Nephron (organoid): ENCODE measurements around the gene PRUNE2.
"Not testable (repeated sequence)": the region's sequence is repeated elsewhere in the genome, so short reads cannot be mapped to it uniquely, and the experiment has no call there.

Experiments used
- H3K27ac Mint-ChIP-seq, 3 experiments: 2 replicates each; pipeline ENCODE4 v1.8.0; 2020; ENCODE audit warnings: mixed read lengths in 3 of 3, mild to moderate bottlenecking in 2 of 3, moderate library complexity in 1 of 3
- H3K27me3 Mint-ChIP-seq: 2 replicates; pipeline ENCODE4 v1.8.0; 2021; ENCODE audit warnings: low read depth, mild to moderate bottlenecking, moderate library complexity, mixed read lengths
- H3K36me3 Mint-ChIP-seq: 2 replicates; pipeline ENCODE4 v1.8.0; 2020; ENCODE audit warnings: low read depth, mixed read lengths
- H3K4me1 Mint-ChIP-seq: 2 replicates; pipeline ENCODE4 v1.8.0; 2020; ENCODE audit warnings: mixed read lengths
- H3K4me3 Mint-ChIP-seq, 3 experiments: 2 replicates each; pipeline ENCODE4 v1.8.0; 2020; ENCODE audit warnings: mild to moderate bottlenecking in 3 of 3, mixed read lengths in 3 of 3, moderate library complexity in 2 of 3
- H3K9me3 Mint-ChIP-seq: 2 replicates; pipeline ENCODE4 v1.8.0; 2020; ENCODE audit warnings: mixed read lengths
- TF ChIP-seq, protein P1 (sequence below), 3 experiments: fragments of 200-600 bp; sonication (generic); IDR thresholded peaks; one replicate each; pipeline ENCODE4 v1.5.0; 2021; ENCODE audit warnings: antibody characterized with exemption in 3 of 3; ENCODE audit not compliant: unreplicated experiment in 3 of 3

PRUNE2 gene

DNA sequence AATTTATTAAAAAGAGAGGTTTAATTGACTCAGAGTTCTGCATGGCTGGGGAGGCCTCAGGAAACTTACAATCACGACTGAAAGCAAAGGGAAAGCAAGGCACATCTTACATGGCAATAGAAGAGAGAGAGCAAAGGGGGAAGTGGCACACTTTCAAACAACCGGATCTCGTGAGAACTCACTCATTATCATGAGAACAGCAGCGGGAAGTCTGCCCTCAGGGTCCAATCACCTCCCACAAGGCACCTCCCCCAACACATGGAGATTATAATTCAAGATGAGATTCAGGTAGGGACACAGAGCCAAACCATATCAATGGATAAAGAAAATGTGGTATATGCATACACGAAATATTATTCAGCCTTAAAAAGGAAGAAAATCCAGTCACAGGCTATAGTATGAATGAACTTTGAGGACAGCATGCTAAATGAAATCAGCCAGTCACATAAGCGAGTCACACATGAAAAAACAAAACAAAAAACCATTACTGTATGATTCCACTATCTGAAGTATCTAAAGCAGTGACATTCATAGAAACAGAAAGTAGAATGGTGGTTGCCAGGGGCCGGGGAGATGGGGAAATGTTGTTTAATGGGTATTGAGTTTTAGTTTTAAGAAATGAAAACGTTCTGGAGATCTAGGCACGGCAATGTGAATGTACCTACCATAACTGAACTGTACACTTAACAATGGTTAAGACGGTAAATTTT is 225.0 kb downstream of the PRUNE2 start:
- TF ChIP-seq, protein P1, sequence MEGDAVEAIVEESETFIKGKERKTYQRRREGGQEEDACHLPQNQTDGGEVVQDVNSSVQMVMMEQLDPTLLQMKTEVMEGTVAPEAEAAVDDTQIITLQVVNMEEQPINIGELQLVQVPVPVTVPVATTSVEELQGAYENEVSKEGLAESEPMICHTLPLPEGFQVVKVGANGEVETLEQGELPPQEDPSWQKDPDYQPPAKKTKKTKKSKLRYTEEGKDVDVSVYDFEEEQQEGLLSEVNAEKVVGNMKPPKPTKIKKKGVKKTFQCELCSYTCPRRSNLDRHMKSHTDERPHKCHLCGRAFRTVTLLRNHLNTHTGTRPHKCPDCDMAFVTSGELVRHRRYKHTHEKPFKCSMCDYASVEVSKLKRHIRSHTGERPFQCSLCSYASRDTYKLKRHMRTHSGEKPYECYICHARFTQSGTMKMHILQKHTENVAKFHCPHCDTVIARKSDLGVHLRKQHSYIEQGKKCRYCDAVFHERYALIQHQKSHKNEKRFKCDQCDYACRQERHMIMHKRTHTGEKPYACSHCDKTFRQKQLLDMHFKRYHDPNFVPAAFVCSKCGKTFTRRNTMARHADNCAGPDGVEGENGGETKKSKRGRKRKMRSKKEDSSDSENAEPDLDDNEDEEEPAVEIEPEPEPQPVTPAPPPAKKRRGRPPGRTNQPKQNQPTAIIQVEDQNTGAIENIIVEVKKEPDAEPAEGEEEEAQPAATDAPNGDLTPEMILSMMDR (IDR thresholded peaks at IDR 0.05; ENCODE audit: unreplicated experiment in 3 of 3) = no peak
- H3K36me3 Mint-ChIP-seq = peaks cover 9% of the 10 kb centered on the region
- no peaks in the 10 kb centered on the region for H3K27me3 Mint-ChIP-seq
- no peak overlapping the region for H3K4me3 Mint-ChIP-seq
- H3K27ac Mint-ChIP-seq = no peak overlapping the region
- H3K9me3 Mint-ChIP-seq = peaks cover 11% of the 10 kb centered on the region
- H3K4me1 Mint-ChIP-seq = no peaks in the 10 kb centered on the region

DNA sequence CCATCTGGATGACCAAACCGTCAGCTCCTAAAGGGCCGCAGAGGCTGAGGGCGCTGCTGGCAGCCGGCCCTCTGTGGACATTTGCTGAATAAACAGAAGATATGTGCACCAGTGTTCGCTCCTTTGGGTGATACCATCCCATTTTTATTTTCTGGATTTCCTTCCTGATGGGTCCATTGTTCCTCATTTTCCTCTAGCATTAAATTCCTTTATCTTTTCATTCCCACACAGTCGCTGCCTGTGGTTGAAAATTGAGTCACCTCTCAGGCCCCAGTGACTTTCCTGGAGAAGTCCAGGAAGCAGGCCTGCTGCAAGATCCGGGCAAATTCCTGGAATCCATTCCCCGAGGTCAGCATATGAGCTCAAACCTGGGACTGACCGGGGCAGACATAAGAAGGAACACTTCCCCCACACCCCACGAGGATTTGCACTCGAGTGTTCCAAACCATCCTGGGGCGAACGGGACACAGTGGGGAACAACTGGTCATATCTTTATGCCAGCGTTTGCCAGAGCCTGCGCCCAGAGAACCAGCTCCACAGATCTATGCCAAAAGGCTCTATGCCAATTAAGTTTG is 228.3 kb downstream of the PRUNE2 start:
- no peaks in the 10 kb centered on the region for H3K27me3 Mint-ChIP-seq
- H3K9me3 Mint-ChIP-seq = peaks cover 11% of the 10 kb centered on the region
- H3K27ac Mint-ChIP-seq = no peak overlapping the region
- TF ChIP-seq, protein P1 (IDR thresholded peaks at IDR 0.05; ENCODE audit: unreplicated experiment in 3 of 3) = no peak
- H3K4me1 Mint-ChIP-seq = no peaks in the 10 kb centered on the region
- peaks cover 9% of the 10 kb centered on the region for H3K36me3 Mint-ChIP-seq
- H3K4me3 Mint-ChIP-seq = no peak overlapping the region

DNA sequence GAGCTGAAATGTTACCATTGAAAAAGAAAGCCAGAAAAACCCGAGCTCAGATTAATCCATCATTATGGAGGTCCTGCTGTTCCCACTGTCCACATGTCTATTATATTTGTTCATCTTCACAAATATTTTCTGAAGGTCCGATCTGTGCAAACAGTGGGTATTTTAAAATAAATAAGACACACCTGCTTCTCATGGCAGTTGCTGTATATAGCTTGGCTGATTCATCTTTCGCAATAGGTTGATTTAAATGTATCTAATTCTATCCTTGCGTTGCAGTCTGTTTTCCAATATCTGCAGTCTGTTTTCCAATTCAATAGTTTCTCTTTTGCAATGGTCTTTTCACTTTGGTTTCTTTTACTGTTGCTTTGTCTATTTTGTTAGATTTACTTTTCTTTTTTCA is 229.1 kb downstream of the PRUNE2 start:
- H3K4me1 Mint-ChIP-seq = no peaks in the 10 kb centered on the region
- no peak overlapping the region for H3K4me3 Mint-ChIP-seq
- H3K27ac Mint-ChIP-seq = no peak overlapping the region
- H3K27me3 Mint-ChIP-seq = no peaks in the 10 kb centered on the region
- H3K9me3 Mint-ChIP-seq = peaks cover 11% of the 10 kb centered on the region
- H3K36me3 Mint-ChIP-seq = peaks cover 9% of the 10 kb centered on the region
- TF ChIP-seq, protein P1 (IDR thresholded peaks at IDR 0.05; ENCODE audit: unreplicated experiment in 3 of 3) = no peak

DNA sequence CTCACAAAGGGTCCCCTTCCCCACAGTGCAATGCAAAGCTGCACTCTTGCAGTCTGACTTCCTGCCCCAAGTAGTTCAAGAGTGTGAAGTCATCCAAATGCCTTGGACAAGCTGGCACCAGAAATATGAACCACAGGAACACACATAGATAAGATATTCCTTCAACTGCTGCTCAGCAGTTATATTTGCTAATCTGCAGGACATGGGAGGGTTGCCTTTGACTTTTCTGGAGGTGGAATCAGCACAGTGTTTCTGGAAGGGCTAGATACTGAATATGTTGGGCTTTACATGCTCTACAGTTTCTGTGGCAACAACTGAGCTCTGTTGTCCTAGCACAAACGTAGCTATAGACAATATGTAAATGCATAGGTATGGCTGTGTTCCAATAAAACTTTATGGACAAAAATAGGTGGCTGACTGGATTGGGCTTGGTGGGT is 238.4 kb downstream of the PRUNE2 start:
- TF ChIP-seq, protein P1 (IDR thresholded peaks at IDR 0.05; ENCODE audit: unreplicated experiment in 3 of 3) = no peak
- Mint-ChIP-seq H3K36me3 (no peaks in the 10 kb centered on the region), H3K4me1 (no peaks in the 10 kb centered on the region), H3K9me3 (no peaks in the 10 kb centered on the region), H3K4me3 (no peak overlapping the region), H3K27ac (no peak overlapping the region), H3K27me3 (peaks cover 3% of the 10 kb centered on the region)

DNA sequence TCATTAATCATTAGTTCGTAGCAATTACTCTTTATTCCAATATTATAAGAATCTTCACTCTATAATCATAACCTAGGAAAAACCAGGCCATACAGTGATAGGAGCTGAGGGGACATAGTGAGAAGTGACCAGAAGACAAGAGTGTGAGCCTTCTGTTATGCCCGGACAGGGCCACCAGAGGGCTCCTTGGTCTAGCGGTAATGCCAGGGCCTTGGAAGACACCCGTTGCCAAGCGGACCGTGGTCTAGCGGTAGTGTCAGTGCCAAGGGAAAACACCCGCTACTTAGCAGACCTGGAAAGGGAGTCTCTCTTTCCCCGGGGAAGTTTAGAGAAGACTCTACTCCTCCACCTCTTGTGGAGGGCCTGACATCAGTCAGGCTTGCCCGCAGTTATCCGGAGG is 239.9 kb downstream of the PRUNE2 start:
- TF ChIP-seq, protein P1 (IDR thresholded peaks at IDR 0.05; ENCODE audit: unreplicated experiment in 3 of 3) = peak; percentile 43 to 58 (median 43)
- H3K9me3 Mint-ChIP-seq, H3K27me3 Mint-ChIP-seq, H3K4me3 Mint-ChIP-seq, H3K36me3 Mint-ChIP-seq, H3K27ac Mint-ChIP-seq, H3K4me1 Mint-ChIP-seq: not testable (repeated sequence)

DNA sequence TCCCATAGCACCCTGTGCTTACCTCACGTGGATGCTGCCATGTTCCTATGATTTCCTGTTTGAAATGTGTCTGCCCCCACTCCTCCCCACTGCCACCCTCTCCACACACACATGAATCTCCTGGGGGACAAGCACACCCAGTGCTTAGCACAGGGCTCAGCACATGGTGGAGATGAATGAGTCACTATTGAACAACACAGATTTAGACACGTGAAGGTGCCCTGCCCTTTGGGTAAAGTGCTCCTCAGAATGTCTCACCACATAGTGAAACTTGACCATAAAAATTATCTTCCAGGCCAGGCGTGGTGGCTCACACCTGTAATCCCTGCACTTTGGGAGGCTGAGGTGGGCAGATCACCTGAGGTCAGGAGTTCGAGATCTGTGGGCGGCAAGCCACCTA is 240.5 kb downstream of the PRUNE2 start:
- H3K4me1 Mint-ChIP-seq = no peaks in the 10 kb centered on the region
- H3K27me3 Mint-ChIP-seq = peaks cover 3% of the 10 kb centered on the region
- H3K27ac Mint-ChIP-seq = no peak overlapping the region
- no peak overlapping the region for H3K4me3 Mint-ChIP-seq
- TF ChIP-seq, protein P1 (IDR thresholded peaks at IDR 0.05; ENCODE audit: unreplicated experiment in 3 of 3) = no peak
- H3K9me3 Mint-ChIP-seq = no peaks in the 10 kb centered on the region
- no peaks in the 10 kb centered on the region for H3K36me3 Mint-ChIP-seq
